Loucy (cell line): ENCODE measurements around the gene FKBP7.

Source experiments
- CTCF ChIP-seq: fragments of 200-600 bp; sonication (generic); conservative IDR thresholded peaks from 2 replicates; pipeline ENCODE4 v1.5.1; 2014; ENCODE audit warnings: mild to moderate bottlenecking, antibody characterized with exemption, low read length
- EZH2phosphoT487 ChIP-seq: fragments of 200-600 bp; IDR thresholded peaks from 2 replicates; pipeline ENCODE4 v1.6.1; 2018; ENCODE audit warnings: antibody characterized with exemption, mild to moderate bottlenecking, moderate library complexity, borderline replicate concordance

- TF ChIP-seq CTCF (no peak), EZH2phosphoT487 (no peak)
These were observed 30.2 kb upstream of the FKBP7 start for GRCh38 chr2:178508646-178509045.
